Fibroblast of peridontal ligament (primary cell): ENCODE measurements around the gene COX4I2.

ENCODE experiments used
- DNase-seq: peaks from one replicate; pipeline ENCODE4 v3.0.0-alpha.2; 2010; ENCODE audit errors: extremely low read depth

The COX4I2 gene

DNA sequence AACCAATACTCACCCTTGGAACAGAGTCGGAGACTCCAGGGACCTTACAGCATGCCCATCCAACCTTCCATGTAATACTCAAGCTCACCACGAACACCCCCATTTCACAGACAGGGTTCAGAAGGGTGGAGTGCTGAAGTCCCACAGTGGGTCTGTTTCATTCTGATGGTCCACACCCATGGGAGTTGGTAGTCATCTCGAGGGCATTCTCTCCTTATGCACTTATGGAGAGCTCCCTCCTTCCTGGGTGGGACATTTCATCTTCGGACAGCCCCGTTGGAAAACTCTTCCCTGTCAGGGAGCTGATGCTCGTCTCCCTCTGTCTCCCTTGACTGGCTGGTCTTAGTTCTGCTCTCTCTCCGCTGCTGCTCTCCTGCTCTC lies 38.9 kb downstream of the COX4I2 start:
- no peak for DNase-seq

DNA sequence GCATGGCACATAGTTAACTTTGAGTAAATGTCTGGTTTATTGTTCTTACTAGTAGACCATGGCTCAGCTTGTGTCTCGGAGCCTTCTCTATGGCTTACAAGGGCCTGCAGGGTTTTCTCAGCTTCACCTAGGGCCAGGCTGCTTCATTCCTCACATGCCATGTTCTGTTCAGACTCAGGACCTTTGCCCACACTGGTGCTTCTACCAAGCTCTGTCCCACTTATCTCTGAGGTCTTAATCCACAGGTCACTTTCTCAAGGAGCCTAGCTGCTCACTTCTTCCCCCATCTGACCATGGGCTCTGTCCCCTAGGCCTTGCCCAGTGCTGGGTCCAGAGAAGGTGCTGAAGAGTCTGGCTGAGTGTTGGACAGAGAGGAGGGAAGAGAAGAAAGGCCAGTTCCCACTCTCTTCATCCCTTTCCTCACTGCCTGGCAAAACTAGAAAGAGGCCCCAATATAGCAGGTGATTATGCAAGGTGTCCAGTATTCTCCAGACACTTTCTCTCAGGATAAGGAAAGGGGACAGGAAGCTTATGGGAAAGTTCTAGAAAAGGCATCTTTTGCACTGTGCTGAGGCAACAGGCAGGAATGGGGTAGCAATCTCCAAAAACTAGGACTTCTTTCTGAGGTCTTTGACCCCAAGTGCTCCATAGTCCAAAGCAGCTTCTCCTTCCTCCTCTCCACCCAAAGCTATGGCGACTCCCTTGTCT lies 40.0 kb downstream of the COX4I2 start:
- DNase-seq = no peak

DNA sequence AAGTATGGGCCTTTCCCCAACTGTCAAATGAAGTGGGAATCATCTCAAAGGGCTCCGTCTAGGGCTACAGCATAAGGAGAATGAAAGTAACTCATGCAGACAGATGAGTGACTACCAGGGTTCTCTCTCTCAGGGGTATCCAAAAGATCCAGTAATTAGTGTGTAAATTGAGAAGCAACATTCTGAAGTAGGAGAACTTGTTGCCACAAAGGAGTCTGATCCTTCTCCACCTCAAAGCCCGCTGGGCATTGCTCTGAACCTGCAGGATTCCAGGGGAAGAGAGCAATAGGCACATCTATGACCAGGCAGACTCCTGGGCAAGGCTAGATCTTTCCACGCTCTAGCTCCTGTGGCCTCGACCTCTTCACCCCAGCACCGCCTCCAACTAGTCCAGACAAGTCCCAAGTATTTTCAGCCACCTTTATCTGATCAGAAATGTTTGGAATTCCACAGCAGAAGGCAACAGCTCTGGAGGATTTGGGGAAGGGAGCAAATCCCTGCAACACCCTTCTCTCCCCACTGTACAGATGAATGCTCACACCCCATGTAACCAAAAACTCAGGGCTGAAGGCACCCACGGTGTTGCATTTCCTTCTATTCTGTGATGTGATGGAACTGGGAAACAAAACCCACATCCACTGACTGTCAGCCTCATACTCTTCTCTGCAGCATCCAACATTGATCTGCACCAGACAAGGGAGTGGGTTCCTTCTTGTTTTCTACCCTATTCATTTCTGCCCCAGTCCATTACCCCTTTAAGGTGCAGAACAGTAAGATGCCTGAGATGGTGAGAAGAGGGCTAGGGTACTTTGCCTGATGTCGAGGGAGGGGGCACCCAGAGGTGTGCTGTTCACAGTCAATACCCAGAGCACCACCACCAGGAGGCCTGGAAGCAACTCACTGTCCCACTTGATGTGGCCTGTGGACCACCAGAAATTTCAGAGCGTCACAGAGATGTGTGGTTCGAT lies 41.0 kb downstream of the COX4I2 start:
- DNase-seq = no peak

DNA sequence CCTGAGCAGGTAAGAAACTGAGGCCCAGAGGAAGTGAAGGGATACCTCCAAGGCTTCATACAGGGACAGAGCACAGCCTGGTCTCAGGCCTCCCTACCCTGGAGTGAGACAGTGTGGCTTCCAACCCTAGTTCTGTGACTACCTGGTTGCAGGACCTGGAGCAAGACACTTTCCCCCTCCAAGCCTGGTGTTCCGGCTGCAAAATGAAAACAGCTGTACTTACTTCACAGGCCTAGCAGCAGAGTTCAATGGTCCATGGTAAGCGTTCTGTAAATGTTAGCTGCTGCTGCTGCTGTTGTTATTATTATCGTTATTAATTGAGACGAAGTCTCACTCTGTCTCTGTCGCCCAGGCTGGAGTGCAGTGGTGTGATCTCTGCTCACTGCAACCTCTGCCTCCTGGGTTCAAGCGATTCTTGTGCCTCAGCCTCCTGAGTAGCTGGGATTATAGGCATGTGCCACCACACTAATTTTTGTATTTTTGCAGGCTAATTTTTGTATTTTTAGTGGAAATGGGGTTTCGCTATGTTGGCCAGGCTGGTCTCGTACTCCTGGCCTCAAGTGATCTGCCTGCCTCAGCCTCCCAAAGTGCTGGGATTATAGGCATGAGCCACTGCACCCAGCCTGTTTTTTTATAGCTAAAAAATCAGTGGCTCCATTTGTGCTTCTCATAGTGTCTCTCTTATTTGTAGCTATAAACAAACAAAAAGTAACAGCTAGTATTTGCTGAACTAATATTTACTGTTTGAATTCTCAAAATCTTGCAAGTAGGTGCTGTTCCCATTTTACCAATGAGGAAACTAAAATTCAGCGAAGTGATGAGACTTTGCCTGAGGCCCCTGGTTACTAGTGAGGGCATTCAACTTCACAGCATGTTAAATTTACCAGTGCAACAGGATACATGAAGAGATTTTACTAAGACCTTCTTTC lies 41.9 kb downstream of the COX4I2 start:
- no peak for DNase-seq

DNA sequence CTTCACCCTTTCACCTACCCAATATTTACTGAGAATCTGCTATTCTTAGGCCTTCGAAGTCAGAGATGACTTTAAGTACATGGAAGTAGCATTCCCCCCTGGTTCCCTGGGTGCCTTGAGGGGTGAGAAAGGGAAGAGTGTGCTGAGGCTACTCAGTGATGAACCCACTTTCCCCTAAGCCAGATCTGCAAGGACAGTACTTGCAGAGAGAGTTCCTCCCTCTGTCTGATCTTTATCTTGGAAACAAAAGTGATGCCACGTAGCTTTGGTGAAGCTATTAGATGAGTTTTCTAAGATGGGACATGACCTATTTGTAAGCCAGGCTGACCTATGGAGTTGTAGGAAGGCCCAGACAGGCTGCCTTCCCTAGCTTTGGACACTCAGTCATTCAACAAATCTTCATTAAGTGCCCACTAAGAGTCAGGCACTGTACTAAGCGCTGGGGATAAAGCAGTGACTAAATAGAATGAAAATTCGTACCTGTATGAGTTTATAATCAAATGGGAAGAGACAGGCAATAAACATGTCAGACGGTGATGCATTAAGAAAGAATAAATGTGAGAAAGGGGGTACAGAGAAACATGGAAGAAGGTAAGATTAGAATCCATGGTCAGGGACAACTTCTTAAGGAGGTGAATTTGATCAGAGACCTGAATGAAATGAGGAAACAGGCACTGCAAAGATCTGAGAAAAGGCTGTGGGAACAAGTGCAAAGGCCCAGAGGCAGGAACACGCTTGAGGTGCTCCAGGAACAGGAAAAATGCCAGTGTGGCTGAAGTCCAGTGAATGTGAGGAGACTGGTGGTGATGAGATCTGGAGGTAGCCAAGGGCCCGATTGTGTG lies 42.8 kb downstream of the COX4I2 start:
- DNase-seq = no peak

DNA sequence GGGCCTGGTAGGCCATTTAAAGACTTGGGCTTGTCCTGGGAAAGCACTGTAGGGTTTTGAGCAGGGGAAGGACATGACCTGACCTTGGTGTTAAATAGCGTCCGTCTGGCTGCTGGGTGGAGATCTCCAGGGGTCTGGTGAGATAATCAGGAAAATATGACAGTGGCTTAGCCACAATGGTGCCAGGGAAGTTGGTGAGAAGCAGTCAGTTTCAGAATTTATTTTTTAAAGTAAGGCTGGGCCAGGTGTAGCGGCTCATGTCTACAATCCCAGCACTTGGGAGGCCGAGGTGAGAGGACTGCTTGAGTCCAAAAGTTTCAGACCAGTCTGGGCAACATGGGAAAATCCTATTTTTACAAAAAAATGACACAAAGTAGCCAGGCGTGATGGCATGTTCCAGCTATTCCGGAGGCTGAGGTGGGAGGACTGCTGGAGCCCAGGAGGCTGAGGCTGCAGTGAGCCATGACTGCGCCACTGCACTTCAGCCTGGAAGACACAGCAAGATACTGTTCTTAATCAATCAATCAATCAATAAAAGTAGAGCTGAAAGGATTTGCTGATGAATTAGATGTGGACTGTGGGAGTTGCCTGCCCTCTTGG lies 43.5 kb downstream of the COX4I2 start:
- no peak for DNase-seq

DNA sequence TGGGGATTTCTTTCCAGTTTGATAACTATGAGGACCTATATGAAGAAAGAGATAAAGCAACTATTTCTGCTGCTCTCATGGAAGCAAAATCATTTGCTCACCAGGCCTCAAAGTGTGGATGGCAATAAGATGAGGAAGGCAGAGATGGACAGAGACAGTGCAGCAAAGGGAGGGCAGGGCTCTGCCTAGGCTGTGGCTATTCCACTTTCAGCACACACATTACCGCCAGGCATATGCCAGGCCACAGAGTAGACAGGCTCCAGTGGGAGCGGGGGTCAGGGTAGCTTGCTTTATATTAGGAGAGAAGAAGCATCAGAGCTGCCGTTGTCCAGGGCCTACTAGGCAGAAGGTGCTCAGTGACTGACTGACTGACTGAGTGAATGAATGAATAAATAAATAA lies 44.1 kb downstream of the COX4I2 start:
- no peak for DNase-seq

DNA sequence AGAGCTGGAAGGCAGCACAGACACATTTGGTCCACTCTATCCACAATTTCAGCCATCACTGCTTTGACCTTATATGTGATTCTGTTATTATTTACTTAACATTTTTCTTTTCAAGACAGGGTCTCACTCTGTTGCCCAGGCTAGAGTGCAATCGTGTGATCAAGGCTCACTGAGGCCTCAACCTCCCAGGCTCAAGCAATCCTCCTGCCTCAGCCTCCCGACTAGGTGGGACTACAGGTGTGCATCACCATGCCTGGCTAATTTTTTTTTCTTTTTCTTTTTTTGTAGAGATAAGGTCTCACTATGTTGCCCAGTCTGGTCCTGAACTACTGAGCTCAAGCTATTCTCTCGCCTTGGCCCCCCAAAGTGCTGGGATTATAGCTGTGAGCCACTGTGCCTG lies 44.6 kb downstream of the COX4I2 start:
- DNase-seq = no peak

DNA sequence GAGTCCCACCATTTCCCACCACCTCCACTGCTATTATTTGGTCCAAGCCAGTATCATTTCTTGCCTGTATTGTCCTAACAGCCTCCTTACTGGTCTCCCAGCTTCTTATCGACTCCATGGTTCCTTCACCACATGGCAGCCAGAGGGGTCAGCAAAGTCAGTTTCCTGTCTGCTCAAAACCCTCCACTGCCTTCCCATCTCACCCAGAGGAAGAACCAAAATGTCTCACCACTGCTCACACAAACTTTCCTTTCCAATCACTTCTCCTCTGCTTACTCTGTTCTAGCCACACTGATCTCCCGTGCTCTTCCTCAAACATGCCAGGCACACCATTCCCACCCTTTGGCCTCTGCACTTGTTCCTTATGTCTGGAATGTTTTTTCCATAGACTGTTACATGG lies 45.2 kb downstream of the COX4I2 start:
- DNase-seq = no peak

DNA sequence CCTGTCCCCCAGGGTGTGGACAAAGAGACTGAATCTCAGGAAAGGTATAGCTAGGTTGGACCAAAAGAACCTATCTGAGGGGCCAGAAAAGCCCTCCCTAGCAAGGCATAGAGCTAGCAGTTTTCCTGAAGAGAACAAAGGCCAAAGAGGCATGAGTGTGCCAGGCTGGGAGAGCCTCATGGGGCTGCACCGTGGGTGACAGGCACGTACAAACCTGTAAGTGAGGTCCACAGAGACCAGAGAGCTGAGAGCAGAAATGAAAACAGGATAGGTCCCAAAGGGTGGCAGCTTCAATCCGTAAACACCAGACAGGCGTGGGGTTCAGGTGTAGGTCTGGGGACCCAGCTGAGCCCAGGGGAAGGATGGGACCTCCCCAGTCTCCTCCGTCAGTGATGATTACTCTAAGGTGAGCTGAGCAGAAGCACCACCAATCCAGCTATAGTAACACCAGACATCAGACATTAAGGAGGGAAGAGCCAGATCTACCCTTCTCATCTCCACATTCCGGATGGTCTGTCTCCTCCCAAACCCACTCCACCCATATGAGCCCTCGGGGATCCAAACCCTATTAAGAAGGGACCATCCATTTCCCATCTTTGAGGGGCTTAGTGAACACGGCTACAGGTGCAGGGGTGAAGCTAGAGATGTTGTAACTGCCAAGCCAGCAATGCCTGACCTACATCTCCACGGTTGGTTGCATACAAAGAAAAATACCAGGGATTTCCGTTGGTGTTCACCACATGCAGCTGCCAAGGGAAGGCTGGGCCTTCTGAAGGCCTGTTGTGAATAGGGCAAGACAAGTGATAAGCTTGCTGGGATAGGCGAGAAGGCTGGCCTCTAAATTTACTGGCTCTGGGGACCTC lies 46.7 kb downstream of the COX4I2 start:
- no peak for DNase-seq

DNA sequence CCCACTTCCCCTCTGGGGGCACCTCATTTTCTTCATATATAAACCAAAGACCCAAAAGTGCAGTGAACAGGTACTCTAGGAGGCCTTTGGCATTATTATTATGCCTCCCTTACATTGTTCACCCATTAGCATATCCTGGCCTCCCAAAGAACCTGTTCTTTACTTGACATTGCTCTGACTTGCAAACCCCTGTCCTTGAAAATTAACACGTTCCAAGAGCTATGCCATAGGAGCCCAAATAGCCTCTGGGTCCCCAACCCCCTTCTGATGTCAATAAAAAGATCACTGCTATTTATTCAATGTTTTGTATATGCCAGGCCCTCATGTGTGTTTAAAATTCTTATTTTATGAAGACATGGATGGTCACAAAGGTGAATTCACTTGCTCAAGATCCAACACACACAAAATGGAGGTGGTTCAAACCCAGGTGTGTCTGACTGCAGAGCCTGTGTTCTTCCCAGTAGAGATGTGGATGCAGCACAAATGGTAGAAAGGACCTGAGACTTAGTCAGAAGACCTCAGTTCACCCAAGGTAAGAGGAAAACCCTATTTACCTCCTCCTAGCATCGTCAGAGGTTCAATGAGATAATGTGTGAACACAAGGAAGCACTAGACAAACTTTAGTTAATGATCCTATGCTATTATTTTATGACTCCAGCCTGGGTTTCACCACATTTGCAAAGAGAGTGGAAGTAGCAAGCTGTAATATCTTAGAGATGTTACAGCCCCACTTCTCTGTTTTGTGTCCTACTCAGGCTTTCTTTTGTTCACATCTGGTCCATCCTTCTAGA lies 48.3 kb downstream of the COX4I2 start:
- DNase-seq = no peak

DNA sequence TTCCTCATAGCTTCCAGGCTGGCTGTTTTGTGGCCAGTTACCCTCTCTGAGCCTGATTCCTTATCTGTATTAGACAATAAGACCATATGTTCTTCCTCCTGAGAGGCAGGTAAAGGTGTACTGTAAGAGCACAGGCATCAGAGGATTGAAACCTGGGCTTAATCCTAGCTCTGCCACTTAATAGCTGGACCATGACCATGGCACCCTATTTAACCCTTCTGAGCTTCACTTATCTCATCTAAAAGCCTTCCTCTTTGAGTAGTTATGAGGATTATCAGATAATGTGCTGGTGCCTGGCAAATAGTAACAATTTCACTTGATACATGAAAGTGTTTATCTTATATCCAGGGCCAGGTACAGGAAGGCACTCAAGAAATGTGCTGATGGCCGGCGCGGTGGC lies 50.1 kb downstream of the COX4I2 start:
- DNase-seq = no peak

DNA sequence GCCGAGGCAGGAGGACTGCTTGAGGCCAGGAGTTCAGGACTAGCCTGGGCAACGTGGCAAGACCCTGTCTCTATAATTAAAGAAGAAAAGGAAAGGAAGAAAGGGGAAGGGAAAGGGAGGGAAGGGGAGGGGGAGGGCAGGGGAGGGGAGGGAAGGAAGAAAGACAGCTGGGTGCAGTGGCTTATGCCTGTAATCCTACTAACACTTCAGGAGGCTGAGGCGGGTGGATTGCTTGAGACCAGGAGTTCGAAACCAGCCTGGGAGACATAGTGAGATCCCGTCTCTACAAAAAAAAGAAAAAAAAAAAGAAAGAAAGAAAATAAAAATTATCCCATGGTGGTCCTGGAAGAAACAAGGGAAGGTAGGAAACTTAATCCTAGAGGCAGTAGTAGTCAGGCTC lies 51.4 kb downstream of the COX4I2 start:
- no peak for DNase-seq

DNA sequence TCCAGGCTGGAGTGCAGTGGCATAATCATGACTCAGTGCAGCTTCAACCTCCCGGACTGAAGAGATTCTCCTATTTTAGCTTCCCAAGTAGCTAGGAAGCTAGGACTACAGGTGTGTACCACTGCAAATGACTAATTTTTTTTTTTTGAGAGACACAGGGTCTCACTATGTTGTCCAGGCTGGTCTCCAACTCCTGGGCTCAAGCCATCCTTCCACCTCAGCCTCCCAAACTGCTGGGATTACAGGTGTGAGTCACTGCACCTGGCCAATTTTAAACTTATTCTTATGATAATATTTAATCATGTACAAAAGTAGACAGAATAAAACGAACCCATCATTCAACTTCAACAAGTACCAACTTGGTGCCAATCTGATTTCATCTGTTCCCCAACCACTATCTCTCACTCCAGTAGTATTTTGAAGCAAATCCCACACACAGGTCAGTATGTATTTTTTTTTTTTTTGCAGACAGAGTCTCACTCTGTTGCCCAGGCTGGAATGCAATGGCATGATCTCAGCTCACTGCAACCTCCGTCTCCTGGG lies 52.5 kb downstream of the COX4I2 start:
- no peak for DNase-seq

DNA sequence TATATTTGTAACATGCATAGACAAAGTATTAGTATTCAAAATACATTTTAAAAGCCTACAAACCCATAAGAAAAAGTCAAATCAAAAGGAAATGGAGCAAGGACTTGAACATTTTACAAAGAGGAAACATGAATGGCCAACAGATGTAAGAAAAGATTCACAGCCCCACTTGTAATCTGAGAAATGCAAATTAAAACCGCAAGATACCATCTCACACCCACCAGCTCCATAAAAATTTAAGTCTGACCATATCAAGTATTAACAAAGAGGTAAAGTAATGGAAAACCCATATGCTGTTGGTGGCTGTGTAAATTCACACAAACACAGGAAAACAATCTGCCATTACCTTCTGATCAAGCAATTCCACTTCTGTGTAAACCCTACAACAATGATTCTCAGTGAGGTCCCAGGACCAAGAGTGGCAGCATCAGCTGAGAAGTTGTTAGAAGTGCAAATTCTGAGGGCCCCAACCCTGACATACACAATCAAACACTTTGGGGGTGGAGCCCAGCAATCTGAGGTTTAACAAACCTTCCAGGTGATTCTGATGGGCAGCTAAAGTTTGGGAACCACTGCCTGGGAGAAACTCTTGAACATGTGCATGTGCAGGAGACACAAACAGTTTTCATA lies 54.0 kb downstream of the COX4I2 start:
- peak; percentile 57 for DNase-seq

DNA sequence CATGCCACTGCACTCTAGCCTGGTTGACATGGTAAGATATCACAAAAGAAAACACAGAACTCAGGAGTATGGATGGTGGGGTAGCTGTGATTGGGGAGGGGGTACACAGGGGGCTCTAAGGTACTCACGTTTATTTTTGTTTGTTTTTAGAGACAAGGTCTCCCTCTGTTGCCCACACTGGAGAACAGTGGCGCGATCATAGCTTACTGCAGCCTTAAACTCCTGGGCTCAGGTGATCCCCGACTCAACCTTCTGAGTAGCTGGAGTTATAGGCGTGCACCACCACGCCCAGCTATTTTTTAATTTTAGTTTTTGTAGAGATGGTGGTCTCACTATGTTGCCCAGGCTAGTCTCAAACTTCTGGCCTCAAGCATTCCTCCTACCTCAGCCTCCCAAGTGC lies 55.7 kb downstream of the COX4I2 start:
- no peak for DNase-seq

DNA sequence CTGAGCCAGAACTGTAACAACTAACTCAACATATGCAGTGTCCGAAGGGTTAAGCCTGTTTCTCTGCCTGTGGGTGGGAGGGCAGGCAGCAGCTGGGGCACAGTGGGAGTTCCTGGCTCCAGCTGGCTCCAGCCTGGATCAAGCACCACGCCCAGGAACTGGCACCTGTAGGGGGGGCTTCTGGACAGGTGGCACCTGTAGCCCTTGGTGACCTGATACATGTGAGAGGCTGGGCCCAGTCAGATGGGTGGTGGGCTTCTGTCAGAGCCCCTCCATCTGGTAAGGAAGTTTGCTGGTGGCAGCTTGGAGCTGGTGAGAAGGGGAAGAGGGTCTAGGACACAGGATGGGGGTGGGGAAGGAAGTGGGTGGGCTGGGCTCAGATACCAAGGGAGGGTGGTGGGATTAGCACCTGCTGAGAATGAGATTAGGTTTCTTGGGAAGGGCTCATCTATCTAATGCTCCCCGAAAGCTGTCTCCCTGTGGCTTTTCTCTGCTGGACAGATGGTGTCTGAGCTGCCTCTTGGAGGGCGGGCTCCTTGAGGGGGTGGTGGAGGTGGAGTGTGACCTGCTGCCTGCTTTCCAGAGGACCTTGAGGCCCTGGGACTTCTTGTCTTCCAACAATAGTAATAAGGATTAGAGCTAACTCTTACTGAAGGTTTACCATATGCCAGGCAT lies 56.4 kb downstream of the COX4I2 start:
- DNase-seq = no peak
